Measurements from ENCODE around the gene ABHD3. TPM values are rescaled to one million over a fixed set of nuclear protein-coding genes. Genes with fewer than 3 reads are reported as not detected.

The ABHD3 gene, protein sequence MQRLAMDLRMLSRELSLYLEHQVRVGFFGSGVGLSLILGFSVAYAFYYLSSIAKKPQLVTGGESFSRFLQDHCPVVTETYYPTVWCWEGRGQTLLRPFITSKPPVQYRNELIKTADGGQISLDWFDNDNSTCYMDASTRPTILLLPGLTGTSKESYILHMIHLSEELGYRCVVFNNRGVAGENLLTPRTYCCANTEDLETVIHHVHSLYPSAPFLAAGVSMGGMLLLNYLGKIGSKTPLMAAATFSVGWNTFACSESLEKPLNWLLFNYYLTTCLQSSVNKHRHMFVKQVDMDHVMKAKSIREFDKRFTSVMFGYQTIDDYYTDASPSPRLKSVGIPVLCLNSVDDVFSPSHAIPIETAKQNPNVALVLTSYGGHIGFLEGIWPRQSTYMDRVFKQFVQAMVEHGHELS
- polyA plus RNA-seq (2013, experiment 1 of 2) = 6.1 TPM
- 7.3 TPM for polyA plus RNA-seq (2013, experiment 2 of 2)

DNA sequence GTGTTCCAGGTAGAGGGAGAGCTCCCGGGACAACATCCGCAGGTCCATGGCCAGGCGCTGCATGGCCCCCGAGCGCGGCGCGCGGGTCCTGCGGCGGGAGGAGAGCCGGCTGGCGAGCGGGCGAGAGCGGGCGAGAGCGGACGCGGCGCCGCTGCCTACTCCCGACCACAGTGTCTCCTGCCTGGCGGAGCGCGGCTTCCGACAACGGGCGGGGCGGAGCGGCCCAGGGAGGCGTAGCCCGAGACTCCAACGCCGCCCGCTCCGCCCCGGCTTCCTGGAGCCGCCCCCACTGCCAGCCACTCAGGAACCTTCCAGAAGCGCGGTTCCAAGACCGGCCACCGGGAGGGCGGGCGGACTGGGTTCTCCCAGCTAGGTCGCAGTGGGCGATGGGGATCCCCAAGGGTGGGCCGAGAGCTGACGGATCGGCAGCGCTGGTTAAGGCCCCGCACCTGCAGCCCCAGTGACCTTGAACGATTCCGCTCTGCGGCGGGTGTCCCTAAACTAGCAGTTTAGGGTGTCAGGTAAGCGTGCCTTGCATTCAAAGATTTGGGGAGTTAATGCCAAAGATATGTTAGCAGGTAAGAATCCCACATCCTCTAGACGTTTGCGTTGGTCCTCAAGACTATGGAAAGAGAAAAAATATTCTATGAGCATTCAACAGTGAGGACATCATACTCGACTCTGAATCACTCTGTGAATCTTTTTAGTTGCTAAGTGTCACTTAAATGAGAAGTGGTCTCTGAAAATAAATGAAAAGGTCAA lies at the start of gene ABHD3:
Gene ABHD3, minus strand, starts transcription at position 172 of the 762 bp plus-strand sequence. Its CDS starts 109 bp downstream, at position 63.
- peaks cover 18% of the 10 kb centered on the region; the same call in 1 of the 2 replicates for H3K27me3 ChIP-seq (ENCODE audit: insufficient read depth, low read length)
- H3K27ac ChIP-seq (ENCODE audit: low read depth, low read length) = peak within 1 kb of the TSS; percentile 81; the same call in 1 of the 2 replicates
- H3K9me3 ChIP-seq (ENCODE audit: insufficient read depth, low read depth, low read length) = peaks cover 8% of the 10 kb centered on the region
- no peaks in the 10 kb centered on the region for H3K4me1 ChIP-seq (ENCODE audit: insufficient read depth, low read length)
- 6% methylated on average over 60 of the region's 60 CpGs for WGBS
- peak within 1 kb of the TSS; percentile 82 for H3K9ac ChIP-seq (ENCODE audit: low read depth, low read length)
- peak within 1 kb of the TSS; percentile 89 for H3K4me3 ChIP-seq (ENCODE audit: low read length)
- H3K36me3 ChIP-seq (ENCODE audit: insufficient read depth, low read length) = peaks cover 7% of the 10 kb centered on the region

DNA sequence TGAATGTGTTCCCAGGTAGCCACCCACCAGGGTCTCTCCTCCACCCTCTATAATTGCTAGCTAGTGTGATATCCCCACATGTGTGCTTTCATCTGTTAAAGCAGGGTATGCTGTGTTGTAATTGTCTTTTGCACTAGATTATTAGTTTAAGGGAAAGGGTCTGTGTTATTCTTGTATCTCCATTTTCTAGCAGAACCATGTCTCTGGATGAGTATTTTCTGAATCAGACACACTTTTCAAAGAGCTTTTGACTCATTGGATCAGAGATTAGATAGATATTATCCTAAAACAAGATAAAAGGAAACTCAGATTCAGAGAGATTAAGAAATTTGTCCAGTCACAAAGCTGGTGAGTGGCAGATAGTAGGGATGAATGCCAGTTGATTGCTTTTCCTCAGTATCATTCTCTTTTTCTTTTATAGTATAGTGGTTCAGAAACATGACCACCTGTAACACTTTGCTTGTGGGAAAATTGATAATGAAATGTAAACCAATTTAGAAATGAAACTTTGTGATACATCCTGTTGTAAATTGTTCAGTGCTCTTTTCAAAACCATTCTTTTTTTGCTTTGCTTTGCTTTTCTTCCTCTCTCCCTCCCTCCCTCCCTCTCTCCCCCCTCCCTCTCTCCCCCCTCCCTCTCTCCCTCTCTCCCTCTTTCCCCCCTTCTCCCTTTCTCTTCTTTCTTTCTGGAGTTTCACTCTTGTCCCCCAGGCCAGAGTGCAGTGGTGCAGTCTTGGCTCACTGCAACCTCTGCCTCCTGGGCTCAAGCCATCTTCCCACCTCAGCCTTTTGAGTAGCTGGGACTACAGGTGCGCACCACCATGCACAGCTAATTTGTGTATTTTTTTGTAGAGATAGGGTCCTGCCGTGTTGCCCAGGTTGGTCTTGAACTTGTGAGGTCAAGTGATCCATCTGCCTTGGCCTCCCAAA lies 43.5 kb upstream of the ABHD3 start:
- H3K9me3 ChIP-seq (ENCODE audit: insufficient read depth, low read depth, low read length) = no peaks in the 10 kb centered on the region
- H3K27ac ChIP-seq (ENCODE audit: low read depth, low read length) = no peak overlapping the region
- peaks cover 40% of the 10 kb centered on the region for H3K4me1 ChIP-seq (ENCODE audit: insufficient read depth, low read length)
- no peak overlapping the region for H3K9ac ChIP-seq (ENCODE audit: low read depth, low read length)
- no peaks in the 10 kb centered on the region; the same call in 1 of the 2 replicates for H3K36me3 ChIP-seq (ENCODE audit: insufficient read depth, low read length)
- no peaks in the 10 kb centered on the region for H3K27me3 ChIP-seq (ENCODE audit: insufficient read depth, low read length)
- H3K4me3 ChIP-seq (ENCODE audit: low read length) = no peak overlapping the region
- WGBS = 94% methylated on average over 2 of the region's 2 CpGs

GRCh38 chr18:21747268-21747667 lies 42.7 kb upstream of the ABHD3 start:
- H3K9ac ChIP-seq (ENCODE audit: low read depth, low read length) = no peak overlapping the region
- no peaks in the 10 kb centered on the region for H3K27me3 ChIP-seq (ENCODE audit: insufficient read depth, low read length)
- H3K27ac ChIP-seq (ENCODE audit: low read depth, low read length) = no peak overlapping the region
- H3K36me3 ChIP-seq (ENCODE audit: insufficient read depth, low read length) = no peaks in the 10 kb centered on the region; the same call in 1 of the 2 replicates
- H3K4me1 ChIP-seq (ENCODE audit: insufficient read depth, low read length) = peaks cover 44% of the 10 kb centered on the region
- no peaks in the 10 kb centered on the region for H3K9me3 ChIP-seq (ENCODE audit: insufficient read depth, low read depth, low read length)
- WGBS = 69% methylated on average over 2 of the region's 2 CpGs
- H3K4me3 ChIP-seq (ENCODE audit: low read length) = no peak overlapping the region

DNA sequence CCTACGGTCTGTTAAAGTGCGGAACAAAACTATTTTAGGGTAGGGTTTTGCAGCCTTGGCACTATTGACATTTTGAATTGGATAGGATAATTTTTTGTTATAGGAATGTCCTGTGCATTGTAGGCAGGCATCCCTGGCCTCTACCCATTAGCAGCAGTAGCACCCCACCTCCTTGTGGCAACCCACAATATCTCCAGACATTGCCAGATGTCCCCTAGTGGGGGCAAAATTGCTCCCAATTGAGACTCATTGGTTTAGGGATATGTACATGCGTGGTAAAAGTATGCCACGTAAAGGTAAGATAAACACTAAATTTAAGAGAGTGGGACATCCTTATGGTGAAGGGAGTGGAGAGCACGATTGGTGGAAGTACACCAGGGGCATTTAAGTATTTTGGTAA lies 40.7 kb upstream of the ABHD3 start:
- Histone ChIP-seq H3K4me3 (ENCODE audit: low read length) (no peak overlapping the region), H3K36me3 (ENCODE audit: insufficient read depth, low read length) (no peaks in the 10 kb centered on the region; the same call in 1 of the 2 replicates), H3K9me3 (ENCODE audit: insufficient read depth, low read depth, low read length) (no peaks in the 10 kb centered on the region), H3K4me1 (ENCODE audit: insufficient read depth, low read length) (peaks cover 48% of the 10 kb centered on the region), H3K27me3 (ENCODE audit: insufficient read depth, low read length) (no peaks in the 10 kb centered on the region), H3K9ac (ENCODE audit: low read depth, low read length) (no peak overlapping the region), H3K27ac (ENCODE audit: low read depth, low read length) (no peak overlapping the region)
- 93% methylated on average over 5 of the region's 5 CpGs for WGBS

GRCh38 chr18:21743166-21743832 lies 38.7 kb upstream of the ABHD3 start:
- Histone ChIP-seq H3K36me3 (ENCODE audit: insufficient read depth, low read length) (no peaks in the 10 kb centered on the region; the same call in 1 of the 2 replicates), H3K9ac (ENCODE audit: low read depth, low read length) (no peak overlapping the region), H3K4me3 (ENCODE audit: low read length) (peak overlapping the region; percentile 72), H3K27ac (ENCODE audit: low read depth, low read length) (no peak overlapping the region), H3K27me3 (ENCODE audit: insufficient read depth, low read length) (no peaks in the 10 kb centered on the region), H3K9me3 (ENCODE audit: insufficient read depth, low read depth, low read length) (no peaks in the 10 kb centered on the region), H3K4me1 (ENCODE audit: insufficient read depth, low read length) (peaks cover 53% of the 10 kb centered on the region)
- 90% methylated on average over 6 of the region's 7 CpGs for WGBS

- Histone ChIP-seq H3K36me3 (ENCODE audit: insufficient read depth, low read length) (no peaks in the 10 kb centered on the region; the same call in 1 of the 2 replicates), H3K4me1 (ENCODE audit: insufficient read depth, low read length) (peaks cover 45% of the 10 kb centered on the region), H3K27me3 (ENCODE audit: insufficient read depth, low read length) (no peaks in the 10 kb centered on the region), H3K4me3 (ENCODE audit: low read length) (peak overlapping the region; percentile 72), H3K9me3 (ENCODE audit: insufficient read depth, low read depth, low read length) (no peaks in the 10 kb centered on the region), H3K27ac (ENCODE audit: low read depth, low read length) (no peak overlapping the region), H3K9ac (ENCODE audit: low read depth, low read length) (peak overlapping the region; percentile 80)
- 27% methylated on average over 4 of the region's 5 CpGs for WGBS
Measured at GRCh38 chr18:21742315-21742687, 37.7 kb upstream of the ABHD3 start.

DNA sequence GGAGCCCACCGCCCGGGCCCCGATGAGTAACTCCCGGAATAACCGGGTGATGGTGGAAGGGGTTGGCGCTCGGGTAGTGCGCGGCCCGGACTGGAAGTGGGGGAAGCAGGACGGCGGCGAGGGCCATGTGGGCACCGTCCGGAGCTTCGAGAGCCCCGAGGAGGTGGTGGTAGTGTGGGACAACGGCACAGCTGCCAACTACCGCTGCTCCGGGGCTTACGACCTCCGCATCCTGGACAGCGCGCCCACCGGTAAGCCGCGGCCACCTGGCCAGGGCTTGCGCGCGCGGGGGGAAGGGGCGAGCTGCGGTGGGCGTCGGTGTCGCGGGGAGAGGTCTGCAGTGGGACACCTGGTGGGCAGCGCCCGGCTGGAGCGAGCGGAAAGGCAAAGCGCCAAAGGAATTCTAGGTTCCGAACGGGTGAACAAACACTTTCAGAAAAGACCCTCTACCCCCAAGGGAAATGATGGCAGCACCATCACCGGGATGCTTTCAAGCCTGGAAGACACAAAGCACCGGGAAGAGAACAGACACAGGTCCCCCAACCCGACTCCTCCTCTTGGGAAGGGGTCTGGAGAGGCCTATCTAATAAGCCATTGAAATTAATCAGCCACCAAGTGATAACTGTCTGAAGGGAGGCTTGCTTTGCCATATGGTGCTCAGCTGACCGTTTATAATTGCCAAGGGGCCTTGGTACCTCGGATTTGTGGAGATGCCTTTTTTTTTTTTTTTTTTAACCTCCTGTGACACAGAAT lies 37.2 kb upstream of the ABHD3 start:
- Histone ChIP-seq H3K27me3 (ENCODE audit: insufficient read depth, low read length) (no peaks in the 10 kb centered on the region), H3K4me1 (ENCODE audit: insufficient read depth, low read length) (peaks cover 40% of the 10 kb centered on the region), H3K9ac (ENCODE audit: low read depth, low read length) (peak overlapping the region; percentile 80), H3K27ac (ENCODE audit: low read depth, low read length) (peak overlapping the region; percentile 94; the same call in 1 of the 2 replicates), H3K36me3 (ENCODE audit: insufficient read depth, low read length) (no peaks in the 10 kb centered on the region; the same call in 1 of the 2 replicates), H3K4me3 (ENCODE audit: low read length) (peak overlapping the region; percentile 72), H3K9me3 (ENCODE audit: insufficient read depth, low read depth, low read length) (no peaks in the 10 kb centered on the region)
- under 1% methylated on average over 49 of the region's 49 CpGs for WGBS

GRCh38 chr18:21741312-21741561 lies 36.7 kb upstream of the ABHD3 start:
- peak overlapping the region; percentile 94; the same call in 1 of the 2 replicates for H3K27ac ChIP-seq (ENCODE audit: low read depth, low read length)
- peak overlapping the region; percentile 72 for H3K4me3 ChIP-seq (ENCODE audit: low read length)
- peaks cover 35% of the 10 kb centered on the region for H3K4me1 ChIP-seq (ENCODE audit: insufficient read depth, low read length)
- H3K27me3 ChIP-seq (ENCODE audit: insufficient read depth, low read length) = no peaks in the 10 kb centered on the region
- H3K9ac ChIP-seq (ENCODE audit: low read depth, low read length) = peak overlapping the region; percentile 80
- no peaks in the 10 kb centered on the region for H3K9me3 ChIP-seq (ENCODE audit: insufficient read depth, low read depth, low read length)
- H3K36me3 ChIP-seq (ENCODE audit: insufficient read depth, low read length) = no peaks in the 10 kb centered on the region; the same call in 1 of the 2 replicates
- under 1% methylated on average over 41 of the region's 41 CpGs for WGBS

DNA sequence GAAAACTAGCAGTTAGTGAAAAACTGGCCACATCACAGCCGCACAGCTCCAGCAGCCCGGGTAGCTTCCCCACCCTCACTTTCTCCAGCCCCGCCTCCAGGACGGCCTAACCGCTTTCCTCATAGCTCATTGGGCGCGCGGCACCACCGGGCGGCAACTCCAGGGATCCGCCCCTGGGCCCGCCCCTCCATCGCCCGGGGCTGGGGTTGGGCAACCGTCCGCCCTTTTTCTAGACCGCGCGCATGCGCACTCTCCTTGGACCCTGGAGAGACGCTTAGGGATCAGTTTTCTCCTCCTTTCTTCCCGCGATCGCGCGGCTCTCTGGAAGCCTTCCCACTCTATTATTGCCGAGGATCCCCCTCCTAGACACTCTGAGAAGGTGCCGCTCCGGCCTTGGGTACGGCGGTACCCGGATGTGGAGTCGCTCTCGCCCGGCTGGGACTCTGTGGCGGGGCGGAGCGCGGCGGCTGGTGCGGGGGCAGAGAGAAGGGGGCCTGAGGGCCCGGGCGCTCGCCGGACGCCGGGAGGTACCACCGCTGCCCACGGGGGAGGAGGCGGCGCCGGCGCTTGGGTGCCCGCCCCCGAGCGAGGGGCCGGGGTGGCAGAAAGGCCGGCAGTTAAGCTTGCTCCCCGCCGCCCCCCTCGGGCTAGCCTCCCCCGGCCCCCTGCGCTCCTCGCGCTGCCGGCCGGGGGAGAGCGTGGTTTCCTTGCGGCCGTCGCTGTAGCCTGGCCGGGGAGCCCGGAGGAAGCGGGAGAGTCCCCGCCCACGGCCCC lies 36.2 kb upstream of the ABHD3 start, which contains the start of gene MIB1:
Gene MIB1, plus strand, starts transcription at position 255 of the 774 bp plus-strand sequence. CDS start 792 bp downstream, outside the sequence.
- peak within 1 kb of the TSS; percentile 80 for H3K9ac ChIP-seq (ENCODE audit: low read depth, low read length)
- peaks cover 30% of the 10 kb centered on the region for H3K4me1 ChIP-seq (ENCODE audit: insufficient read depth, low read length)
- H3K9me3 ChIP-seq (ENCODE audit: insufficient read depth, low read depth, low read length) = no peaks in the 10 kb centered on the region
- H3K27me3 ChIP-seq (ENCODE audit: insufficient read depth, low read length) = no peaks in the 10 kb centered on the region
- no peaks in the 10 kb centered on the region; the same call in 1 of the 2 replicates for H3K36me3 ChIP-seq (ENCODE audit: insufficient read depth, low read length)
- H3K27ac ChIP-seq (ENCODE audit: low read depth, low read length) = peak within 1 kb of the TSS; percentile 94
- peak within 1 kb of the TSS; percentile 72 for H3K4me3 ChIP-seq (ENCODE audit: low read length)
- WGBS = under 1% methylated on average over 76 of the region's 76 CpGs
